GM12865 (cell line): ENCODE results near the gene DCXR.

ENCODE experiments used
- DNase-seq: peaks from one replicate; pipeline ENCODE4 v3.0.0; 2010; ENCODE audit warnings: low read depth
- H3K4me3 ChIP-seq: 2 replicates; pipeline ENCODE4 v1.5.1; 2011; ENCODE audit warnings: mild to moderate bottlenecking, low read depth, low read length, control low read depth
- TF ChIP-seq, protein P1 (sequence below): IDR thresholded peaks from 2 replicates; pipeline ENCODE4 v1.5.1; 2011; ENCODE audit warnings: low read length, control low read depth, low read depth, inconsistent platforms; ENCODE audit not compliant: insufficient read depth; ENCODE audit errors: missing control alignments

The DCXR gene

DNA sequence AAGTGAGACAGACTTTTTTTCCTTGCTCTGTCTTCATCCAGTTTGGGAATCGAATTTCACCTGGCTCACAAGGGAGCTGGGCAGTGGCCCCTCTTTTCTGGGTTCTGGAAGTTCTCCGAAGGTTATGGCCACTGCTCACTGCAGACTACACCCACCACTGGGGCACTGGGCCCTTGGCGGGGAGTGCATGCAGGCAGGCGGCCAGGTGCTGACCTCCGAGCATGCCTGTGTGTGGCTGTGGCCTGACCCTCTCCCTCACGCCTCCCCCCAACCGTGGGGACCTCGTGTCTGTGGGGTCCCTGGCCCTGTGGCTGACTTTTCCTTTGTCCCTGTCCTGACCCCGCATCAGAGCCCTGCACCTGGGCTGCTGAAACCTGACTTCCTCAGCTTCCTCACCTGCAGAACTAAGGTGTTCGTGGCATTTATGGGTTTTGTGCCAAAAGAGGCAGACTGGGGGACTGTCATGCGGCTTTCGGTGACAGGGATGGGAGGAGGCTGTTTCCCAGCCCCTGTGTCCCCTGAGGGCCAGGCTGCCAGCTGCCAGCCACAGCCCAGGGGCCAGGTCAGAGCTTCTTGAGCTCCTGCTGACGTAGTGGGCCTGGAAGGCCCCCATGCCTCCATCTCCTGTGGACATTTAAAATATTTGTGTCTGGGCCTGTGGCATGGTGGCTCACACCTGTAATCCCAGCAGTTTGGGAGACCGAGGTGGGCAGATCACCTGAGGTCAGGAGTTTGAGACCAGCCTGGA, 38.6 kb downstream of the DCXR start:
- H3K4me3 ChIP-seq, result no peak overlapping the region
- TF ChIP-seq, protein P1, sequence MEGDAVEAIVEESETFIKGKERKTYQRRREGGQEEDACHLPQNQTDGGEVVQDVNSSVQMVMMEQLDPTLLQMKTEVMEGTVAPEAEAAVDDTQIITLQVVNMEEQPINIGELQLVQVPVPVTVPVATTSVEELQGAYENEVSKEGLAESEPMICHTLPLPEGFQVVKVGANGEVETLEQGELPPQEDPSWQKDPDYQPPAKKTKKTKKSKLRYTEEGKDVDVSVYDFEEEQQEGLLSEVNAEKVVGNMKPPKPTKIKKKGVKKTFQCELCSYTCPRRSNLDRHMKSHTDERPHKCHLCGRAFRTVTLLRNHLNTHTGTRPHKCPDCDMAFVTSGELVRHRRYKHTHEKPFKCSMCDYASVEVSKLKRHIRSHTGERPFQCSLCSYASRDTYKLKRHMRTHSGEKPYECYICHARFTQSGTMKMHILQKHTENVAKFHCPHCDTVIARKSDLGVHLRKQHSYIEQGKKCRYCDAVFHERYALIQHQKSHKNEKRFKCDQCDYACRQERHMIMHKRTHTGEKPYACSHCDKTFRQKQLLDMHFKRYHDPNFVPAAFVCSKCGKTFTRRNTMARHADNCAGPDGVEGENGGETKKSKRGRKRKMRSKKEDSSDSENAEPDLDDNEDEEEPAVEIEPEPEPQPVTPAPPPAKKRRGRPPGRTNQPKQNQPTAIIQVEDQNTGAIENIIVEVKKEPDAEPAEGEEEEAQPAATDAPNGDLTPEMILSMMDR, result no peak
- DNase-seq, result no peak

DNA sequence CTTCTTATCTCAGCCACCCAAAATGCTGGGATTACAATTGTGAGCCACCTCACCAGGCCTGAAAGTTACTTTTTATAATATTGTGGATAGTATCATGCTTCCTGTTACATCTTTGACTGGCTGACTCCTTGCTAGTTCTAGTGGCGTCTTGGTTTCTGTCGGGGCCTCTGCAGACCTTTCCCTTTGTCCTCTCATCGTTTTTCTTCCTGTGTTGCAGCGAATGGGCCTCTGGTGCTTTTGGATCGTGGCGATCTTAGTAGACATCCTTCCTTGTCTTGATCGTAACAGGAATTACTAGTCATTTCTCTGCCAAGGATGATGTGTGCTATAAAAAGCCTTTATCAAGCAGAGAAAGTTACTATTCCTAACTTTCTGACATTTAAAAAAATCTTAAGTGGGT, 39.3 kb downstream of the DCXR start:
- H3K4me3 ChIP-seq, result no peak overlapping the region
- no peak for DNase-seq
- TF ChIP-seq, protein P1, result no peak

DNA sequence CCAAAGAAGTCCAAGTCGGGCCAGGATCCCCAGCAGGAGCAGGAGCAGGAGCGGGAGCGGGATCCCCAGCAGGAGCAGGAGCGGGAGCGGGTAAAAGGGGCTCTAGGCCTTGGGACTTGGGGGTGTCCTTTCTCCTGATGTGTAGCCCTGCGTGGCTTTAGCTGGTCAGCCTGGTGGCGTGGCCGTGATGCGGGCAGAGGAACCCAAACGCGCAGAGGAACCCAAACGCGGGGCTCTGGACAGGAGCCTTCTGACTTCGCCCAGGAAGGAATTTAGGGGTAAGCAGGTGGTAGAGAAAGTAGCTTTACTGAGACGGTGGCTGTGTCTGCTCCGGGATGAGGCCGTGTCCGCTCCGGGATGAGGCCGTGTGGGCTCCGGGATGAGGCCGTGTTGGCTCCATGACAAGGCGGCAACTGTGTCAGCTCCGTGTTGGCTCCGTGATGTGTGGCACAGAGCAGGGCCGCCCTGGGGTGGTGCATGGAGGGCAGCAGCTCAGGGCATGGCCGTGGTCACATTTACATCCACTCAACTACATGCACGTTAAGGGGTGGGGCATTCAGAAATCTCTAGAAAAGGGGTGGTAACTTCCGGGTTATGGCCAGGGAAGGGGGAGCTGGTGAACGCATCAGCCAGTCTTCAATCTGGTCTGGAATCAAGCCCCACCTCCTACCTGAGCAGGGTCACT, 40.6 kb downstream of the DCXR start:
- H3K4me3 ChIP-seq, result no peak overlapping the region
- DNase-seq, result no peak
- TF ChIP-seq, protein P1, result no peak

DNA sequence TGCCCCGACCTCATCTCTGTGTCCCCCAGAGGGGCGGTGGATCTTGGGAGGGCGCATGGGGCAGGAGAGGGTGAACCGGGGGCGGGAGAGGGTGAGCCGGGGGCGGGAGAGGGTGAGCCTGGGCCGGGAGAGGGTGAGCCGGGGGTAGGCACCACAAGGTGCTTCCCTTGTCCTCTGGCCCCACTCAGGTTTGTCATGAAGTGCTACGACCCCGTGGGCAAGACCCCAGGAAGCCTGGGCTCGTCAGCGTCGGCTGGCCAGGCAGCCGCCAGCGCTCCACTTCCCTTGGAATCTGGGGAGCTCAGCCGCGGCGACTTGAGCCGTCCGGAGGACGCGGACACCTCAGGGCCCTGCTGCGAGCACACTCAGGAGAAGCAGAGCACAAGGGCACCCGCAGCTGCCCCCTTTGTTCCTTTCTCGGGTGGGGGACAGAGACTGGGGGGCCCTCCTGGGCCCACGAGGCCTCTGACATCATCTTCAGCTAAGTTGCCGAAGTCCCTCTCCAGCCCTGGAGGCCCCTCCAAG, 41.2 kb downstream of the DCXR start:
- DNase-seq, result no peak
- no peak overlapping the region for H3K4me3 ChIP-seq
- TF ChIP-seq, protein P1, result no peak

DNA sequence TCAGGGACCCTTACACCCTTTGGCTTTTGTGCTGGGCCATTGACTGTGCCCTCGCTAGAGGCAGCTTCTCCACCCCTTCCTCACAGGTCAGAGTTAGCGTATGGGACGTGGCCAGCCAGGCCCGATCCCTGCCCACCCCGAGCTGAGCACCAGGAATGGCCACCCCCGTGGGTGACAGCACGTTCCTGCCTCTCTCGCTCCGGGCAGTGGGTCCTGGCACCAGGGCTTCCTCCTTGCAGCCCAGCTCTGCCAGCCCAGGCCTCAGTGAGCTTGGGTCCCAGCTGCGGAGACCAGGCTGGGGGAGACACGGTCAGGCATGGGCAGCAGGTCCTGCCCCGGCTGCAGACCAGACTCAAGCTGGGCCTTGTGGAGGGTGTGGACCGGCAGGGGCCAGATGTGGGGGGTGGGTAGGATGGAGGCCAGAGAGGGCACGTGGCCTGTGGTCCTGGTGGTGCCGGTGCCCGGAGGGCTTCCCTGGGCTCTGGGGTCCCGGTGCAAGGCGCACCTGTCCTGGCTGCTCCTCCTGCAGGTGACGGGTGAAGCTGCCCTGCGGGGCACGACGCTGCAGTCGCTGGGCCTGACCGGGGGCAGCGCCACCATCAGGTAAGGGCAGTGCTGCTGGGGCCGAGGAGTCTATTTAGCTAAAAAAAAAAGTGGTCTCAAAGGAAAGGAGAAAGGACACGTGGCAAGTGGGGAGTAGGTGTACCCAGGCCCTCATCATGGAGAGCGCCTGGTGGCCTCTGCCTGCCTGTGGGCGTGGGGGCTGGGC, 41.9 kb downstream of the DCXR start:
- TF ChIP-seq, protein P1, result no peak
- no peak overlapping the region for H3K4me3 ChIP-seq
- DNase-seq, result no peak

DNA sequence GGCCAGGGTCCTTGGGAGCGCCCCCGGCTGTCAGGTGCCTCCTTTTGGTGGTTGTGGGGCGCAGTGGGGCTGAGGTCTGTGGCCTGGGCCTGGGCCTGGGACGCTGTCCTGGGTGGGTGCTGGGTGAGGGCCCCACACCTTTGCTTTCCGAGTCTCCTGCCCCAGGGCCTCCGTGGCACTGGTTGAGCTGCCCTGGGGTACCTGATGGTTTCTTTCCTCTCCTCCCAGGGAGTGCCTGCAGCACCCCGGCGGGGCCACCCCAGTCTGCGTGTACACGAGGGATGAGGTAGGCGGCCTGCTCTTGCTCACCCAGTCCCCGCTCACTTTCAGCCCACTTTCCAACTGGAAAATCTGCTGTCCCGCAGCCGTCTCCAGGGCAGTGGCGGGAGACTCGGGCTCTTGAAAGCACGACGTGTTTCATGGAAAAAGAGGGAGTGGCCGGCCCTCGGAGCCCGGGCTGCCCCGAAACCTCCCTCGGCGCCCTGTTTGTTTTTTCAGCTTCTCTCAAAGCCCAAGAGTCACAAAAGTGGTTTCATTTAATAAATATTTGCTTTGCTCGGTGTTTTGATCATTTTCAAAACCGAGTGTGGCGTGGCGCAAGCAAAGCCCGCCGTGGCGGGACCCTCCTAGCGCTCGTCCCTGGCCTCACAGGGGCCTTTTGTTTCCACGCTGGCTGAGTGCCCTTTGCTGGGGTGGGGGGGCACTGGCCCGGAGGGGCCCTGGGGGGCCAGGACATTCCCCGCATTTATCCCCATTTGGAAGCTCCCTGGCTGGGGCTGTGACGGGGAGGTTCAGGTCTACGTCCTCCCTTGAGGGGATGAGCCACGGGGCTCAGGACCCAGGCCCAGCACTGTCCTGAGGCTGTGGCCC, 42.7 kb downstream of the DCXR start:
- TF ChIP-seq, protein P1, result no peak
- DNase-seq, result no peak
- no peak overlapping the region for H3K4me3 ChIP-seq
